Stomach smooth muscle (tissue), 2 donors: Measurements from ENCODE around the gene LRIG3.
"Not testable (repeated sequence)": the region's sequence is repeated elsewhere in the genome, so short reads cannot be mapped to it uniquely, and the experiment has no call there.

ENCODE experiments used
- H3K27ac ChIP-seq: one replicate; pipeline ENCODE4 v1.7.0; 2013; ENCODE audit warnings: mild to moderate bottlenecking, low read length, inconsistent platforms
- H3K27me3 ChIP-seq, 2 donors: one replicate each; pipeline ENCODE4 v1.7.0; 2013; ENCODE audit warnings: low read length in 2 of 2; ENCODE audit not compliant: insufficient read depth in 2 of 2, control insufficient read depth in 1 of 2
- H3K36me3 ChIP-seq, 2 donors: one replicate each; pipeline ENCODE4 v1.7.0; 2013; ENCODE audit warnings: low read length in 2 of 2; ENCODE audit not compliant: control insufficient read depth in 2 of 2, insufficient read depth in 2 of 2
- H3K4me1 ChIP-seq: one replicate; pipeline ENCODE4 v1.7.0; 2013; ENCODE audit warnings: low read length; ENCODE audit not compliant: control insufficient read depth, insufficient read depth
- H3K4me3 ChIP-seq, 2 donors: one replicate each; pipeline ENCODE4 v1.7.0; 2013; ENCODE audit warnings: low read length in 2 of 2
- H3K9ac ChIP-seq, 2 donors: one replicate each; pipeline ENCODE4 v1.7.0; 2013; ENCODE audit warnings: low read length in 2 of 2, mild to moderate bottlenecking in 1 of 2
- H3K9me3 ChIP-seq, 2 donors: one replicate each; pipeline ENCODE4 v1.7.0; 2013; ENCODE audit warnings: low read length in 2 of 2; ENCODE audit not compliant: control insufficient read depth in 2 of 2
- donor health status: healthy.
- donor health status: Pancreatic carcinoma.

LRIG3 gene

DNA sequence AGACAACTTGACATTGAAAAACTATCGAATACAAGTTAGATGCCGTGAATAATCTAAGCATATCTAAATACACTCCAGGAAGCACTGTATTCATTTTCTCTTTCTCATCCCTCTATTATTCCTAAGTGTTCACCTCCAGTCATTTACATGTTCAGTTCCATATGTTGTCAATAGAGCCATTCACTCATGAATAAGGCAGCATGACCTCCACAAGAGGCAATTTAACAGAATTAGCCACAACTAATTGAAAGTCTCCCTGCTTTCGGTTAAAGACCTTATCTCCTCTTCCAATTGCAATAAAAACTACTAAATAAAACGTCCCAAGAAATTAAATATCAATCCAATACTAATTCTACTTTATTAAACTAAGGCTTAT, 1.8 kb downstream of the LRIG3 start:
- no peaks in the 10 kb centered on the region for H3K9me3 ChIP-seq
- H3K36me3 ChIP-seq, result peaks cover 0 to 2% of the 10 kb centered on the region in 2 donors
- peaks cover 9% of the 10 kb centered on the region for H3K4me1 ChIP-seq
- H3K9ac ChIP-seq, result peak overlapping the region; percentile 65 to 78
- H3K27me3 ChIP-seq, result no peaks in the 10 kb centered on the region
- peak overlapping the region; percentile 76 to 95 for H3K4me3 ChIP-seq
- H3K27ac ChIP-seq, result peak overlapping the region; percentile 90

DNA sequence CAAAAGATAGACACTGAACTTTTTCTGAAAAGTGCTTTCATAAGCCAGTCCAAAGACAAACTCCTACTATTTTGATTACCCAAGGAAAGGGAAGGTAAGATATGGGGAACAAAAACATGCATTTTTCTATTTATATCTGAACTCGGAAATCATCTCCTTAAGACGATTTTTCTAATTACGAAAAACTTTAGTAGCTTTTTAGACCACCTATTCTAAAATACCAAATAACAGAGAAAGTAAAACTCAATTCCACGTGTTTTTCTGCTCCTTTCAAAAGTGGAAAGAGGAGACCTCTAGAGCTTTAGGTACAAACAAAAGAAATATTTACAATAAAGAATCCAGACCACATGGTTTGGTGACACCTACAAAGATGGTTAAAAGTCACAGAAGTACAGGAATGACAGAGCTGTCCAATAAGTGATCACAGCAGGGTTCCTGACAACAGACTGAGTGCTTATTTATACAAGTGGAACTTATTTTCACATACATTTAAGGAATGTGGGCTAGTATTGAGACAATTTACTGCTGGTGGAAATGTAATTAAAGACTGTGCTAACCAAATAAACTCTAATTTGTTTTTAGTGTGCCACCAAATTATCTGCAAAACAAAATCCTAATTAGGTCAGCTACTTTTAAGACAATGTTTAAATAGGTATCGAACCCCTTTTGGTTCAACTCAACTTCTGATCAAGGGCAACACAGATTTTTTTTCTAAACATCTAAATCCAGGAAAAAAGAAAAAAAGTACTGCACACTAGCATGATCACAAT, 2.4 kb downstream of the LRIG3 start:
- H3K9me3 ChIP-seq, result no peaks in the 10 kb centered on the region
- H3K27me3 ChIP-seq, result no peaks in the 10 kb centered on the region
- H3K27ac ChIP-seq, result peak overlapping the region; percentile 90
- H3K4me3 ChIP-seq, result peak overlapping the region; percentile 76 to 95
- H3K9ac ChIP-seq, result peak overlapping the region; percentile 65 to 78
- H3K36me3 ChIP-seq, result peaks cover 0 to 3% of the 10 kb centered on the region in 2 donors
- peaks cover 9% of the 10 kb centered on the region for H3K4me1 ChIP-seq

DNA sequence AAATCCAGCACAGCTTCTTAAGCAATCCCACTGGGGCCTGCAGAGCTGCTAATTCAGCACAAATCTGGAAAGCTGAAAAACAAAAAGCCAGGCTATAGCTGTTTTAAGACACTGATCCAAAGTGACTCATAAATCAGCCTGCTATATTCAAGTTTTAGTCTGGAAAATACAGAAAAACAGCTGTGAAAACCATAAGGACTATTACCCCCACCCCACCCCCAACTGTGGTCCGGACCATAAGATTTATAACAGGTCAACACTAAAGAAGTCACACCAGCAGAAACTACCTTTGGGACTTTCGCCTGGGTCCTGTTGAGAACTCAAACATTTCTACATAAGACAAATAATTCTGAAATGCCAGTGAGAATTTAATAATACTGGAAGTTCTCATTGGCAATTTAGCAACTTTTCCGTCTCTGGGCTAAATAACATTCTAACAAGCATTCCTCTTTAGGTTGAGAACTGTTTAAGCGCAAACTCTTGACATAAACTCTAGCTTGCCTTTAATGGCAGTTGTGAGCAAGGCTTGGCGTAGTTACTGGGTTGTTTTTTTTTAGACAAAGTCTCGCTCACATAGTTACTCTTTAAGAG, 3.3 kb downstream of the LRIG3 start:
- Histone ChIP-seq H3K27ac (peak overlapping the region; percentile 90), H3K9me3 (no peaks in the 10 kb centered on the region), H3K9ac (peak overlapping the region; percentile 0 to 78), H3K4me3 (peak overlapping the region; percentile 76 to 95), H3K4me1 (peaks cover 9% of the 10 kb centered on the region), H3K36me3 (peaks cover 0 to 6% of the 10 kb centered on the region in 2 donors), H3K27me3 (no peaks in the 10 kb centered on the region)

DNA sequence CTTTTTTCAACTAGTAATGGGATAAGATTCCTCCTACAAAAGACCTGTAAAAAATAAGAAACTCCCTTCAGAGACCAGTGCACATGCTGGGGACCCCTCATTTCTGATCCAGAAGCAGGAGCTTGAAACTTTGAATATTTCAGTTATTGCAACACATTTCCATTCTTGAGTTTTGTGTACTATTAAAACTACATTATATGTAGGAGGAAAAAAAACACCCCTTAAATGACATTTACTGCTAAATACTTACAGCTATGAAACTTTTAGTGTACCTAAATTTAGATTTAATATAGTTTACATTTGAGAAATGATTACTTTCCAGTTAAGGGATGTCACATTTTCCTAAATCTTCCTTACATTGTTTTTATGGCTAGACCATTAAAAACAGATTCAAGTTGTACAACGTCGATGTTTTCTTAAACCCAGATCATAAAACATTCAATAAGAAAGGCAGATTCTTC, 4.1 kb downstream of the LRIG3 start:
- Histone ChIP-seq H3K4me3 (peak overlapping the region; percentile 59 to 76), H3K9ac (peak overlapping the region in 1 of 2 donors; percentile 2), H3K9me3 (no peaks in the 10 kb centered on the region), H3K4me1 (peaks cover 9% of the 10 kb centered on the region), H3K27ac (peak overlapping the region; percentile 33), H3K27me3 (no peaks in the 10 kb centered on the region), H3K36me3 (peaks cover 0 to 6% of the 10 kb centered on the region in 2 donors)

DNA sequence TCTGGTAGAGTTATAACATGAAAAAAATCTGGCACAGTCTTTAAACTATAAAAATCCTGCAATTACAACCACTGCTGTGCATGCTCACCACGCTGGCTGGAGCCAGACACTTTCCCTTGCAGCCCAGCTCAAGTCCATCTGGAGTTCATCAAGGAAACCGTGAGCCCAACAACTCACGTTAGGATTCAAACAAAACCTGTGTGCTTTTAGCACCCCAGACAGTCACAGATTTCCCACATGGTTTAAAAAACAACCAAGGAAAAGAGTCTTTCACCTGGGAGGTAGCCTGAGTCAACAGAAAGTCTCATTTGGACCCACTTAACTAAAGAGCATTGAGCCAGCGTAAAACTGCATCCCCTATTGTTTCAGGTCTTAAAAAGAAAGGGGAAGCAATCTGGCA, 4.7 kb downstream of the LRIG3 start:
- Histone ChIP-seq H3K9me3 (no peaks in the 10 kb centered on the region), H3K4me3 (peak overlapping the region; percentile 42 to 59), H3K36me3 (peaks cover 0 to 8% of the 10 kb centered on the region in 2 donors), H3K27me3 (no peaks in the 10 kb centered on the region), H3K9ac (no peak overlapping the region), H3K27ac (peak overlapping the region; percentile 33), H3K4me1 (peaks cover 9% of the 10 kb centered on the region)

DNA sequence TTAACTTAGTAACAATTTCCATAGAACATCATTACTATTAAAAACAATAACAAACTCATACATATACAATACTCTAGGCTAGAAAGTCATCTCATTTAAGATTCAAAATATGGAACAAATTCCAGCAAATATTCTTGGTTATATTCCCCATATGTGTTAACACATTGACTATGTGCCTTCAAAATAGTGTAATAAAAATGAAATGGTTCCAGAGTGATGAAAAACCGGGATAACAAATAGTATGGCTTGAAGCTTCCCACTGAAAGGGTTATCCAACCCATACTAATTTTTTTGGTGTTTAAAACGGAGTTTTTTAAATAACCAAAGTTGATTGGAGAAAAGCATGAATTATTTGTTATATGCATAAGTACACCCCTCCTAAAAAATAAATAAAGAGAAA, 5.3 kb downstream of the LRIG3 start:
- H3K27me3 ChIP-seq, result no peaks in the 10 kb centered on the region
- no peaks in the 10 kb centered on the region for H3K9me3 ChIP-seq
- no peak overlapping the region for H3K9ac ChIP-seq
- H3K27ac ChIP-seq, result no peak overlapping the region
- peak overlapping the region in 1 of 2 donors; percentile 59 for H3K4me3 ChIP-seq
- peaks cover 0 to 10% of the 10 kb centered on the region in 2 donors for H3K36me3 ChIP-seq
- peaks cover 9% of the 10 kb centered on the region for H3K4me1 ChIP-seq

DNA sequence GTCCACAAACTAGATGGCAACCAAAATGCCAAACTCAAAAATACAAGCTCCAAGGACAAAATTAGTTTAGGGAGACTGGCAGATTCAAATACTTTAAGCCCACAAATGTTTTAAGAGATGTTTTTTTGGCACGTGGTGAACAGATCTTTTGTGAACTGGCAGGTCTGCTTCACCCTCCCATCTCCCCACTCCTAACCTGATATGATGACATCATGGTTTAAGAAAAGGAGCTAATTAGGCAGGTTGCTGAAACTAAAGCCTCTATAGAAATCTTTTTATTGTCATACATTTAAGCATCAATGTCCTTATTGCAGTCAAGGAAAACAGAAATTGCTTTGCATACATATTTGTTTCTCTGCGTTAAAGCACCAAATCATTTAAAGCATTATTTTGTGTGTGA, 5.8 kb downstream of the LRIG3 start:
- Histone ChIP-seq H3K4me3 (no peak overlapping the region), H3K27me3 (no peaks in the 10 kb centered on the region), H3K27ac (no peak overlapping the region), H3K4me1 (peaks cover 9% of the 10 kb centered on the region), H3K9ac (no peak overlapping the region), H3K36me3 (peaks cover 3 to 13% of the 10 kb centered on the region in 2 donors), H3K9me3 (no peaks in the 10 kb centered on the region)

DNA sequence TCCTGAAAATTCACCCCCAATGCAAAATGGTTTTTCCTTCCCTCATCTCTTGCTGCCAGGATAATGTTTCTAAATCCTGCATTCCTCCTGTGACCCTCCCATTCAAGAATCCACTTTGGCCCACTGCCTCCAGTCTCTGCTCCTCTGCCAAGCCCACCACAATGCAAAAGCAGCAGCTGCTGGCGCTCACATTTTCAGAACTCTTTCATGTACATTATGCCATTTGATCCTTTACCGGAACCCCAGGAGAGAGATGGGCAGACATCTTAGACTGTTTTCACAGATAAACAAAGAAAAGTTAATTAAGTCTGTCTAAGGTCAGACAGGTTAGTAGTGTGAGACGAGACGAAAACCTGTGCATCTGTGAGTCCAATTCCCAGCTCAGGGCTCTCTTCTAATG, 12.9 kb downstream of the LRIG3 start:
- Histone ChIP-seq H3K4me1 (peaks cover 11% of the 10 kb centered on the region), H3K9me3 (no peaks in the 10 kb centered on the region), H3K27me3 (no peaks in the 10 kb centered on the region), H3K36me3 (peaks cover 21 to 25% of the 10 kb centered on the region in 2 donors), H3K9ac (no peak overlapping the region), H3K4me3 (no peak overlapping the region), H3K27ac (no peak overlapping the region)

DNA sequence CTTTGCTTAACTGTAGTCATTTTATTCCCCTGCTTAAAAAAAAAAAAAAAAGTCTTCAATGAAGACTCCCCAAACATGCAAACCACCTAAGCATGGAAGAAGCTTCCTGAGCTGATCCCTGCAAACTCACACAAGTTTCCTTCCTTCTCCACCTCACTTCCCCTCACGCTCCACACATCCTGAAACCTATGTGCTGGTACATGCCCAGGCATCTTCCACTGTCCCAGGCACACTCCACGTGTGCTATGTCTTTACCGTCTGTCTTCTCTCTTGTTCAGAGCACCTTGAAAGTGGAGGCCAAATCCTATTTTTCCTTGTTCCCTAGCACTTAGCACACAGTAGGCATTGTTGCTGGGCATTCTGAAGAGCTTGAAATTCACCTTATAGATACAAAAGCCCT, 13.4 kb downstream of the LRIG3 start:
- Histone ChIP-seq H3K4me1 (peaks cover 11% of the 10 kb centered on the region), H3K4me3 (no peak overlapping the region)

DNA sequence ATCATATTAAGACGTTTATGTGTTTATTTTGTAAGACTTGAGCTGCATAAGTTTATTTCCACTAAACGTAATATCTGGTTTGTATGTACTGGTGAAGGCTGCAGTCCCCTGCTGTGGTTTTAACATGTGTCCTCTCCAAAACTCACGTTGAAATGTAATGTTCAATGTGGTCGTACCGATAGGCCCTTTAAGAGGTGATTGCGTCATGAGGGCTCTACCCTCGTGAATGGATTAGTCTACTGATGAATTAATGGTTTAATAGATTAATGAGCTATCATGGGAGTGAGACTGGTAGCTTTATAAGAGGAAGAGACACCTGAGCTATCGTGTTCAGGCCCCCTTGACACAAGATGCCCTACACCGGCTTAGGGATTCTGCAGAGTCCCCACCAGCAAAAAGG, 14.9 kb downstream of the LRIG3 start:
- Histone ChIP-seq H3K36me3 (peaks cover 21% of the 10 kb centered on the region in 2 donors), H3K27ac (no peak overlapping the region), H3K4me3 (no peak overlapping the region), H3K27me3 (no peaks in the 10 kb centered on the region), H3K9me3 (no peaks in the 10 kb centered on the region), H3K4me1 (peaks cover 11% of the 10 kb centered on the region), H3K9ac (no peak overlapping the region)

More for the DNA sequence above, 13.4 kb downstream of the LRIG3 start:
- Histone ChIP-seq H3K9me3 (no peaks in the 10 kb centered on the region), H3K27ac (no peak overlapping the region), H3K27me3 (no peaks in the 10 kb centered on the region), H3K36me3 (peaks cover 21 to 24% of the 10 kb centered on the region in 2 donors), H3K9ac (no peak overlapping the region)

DNA sequence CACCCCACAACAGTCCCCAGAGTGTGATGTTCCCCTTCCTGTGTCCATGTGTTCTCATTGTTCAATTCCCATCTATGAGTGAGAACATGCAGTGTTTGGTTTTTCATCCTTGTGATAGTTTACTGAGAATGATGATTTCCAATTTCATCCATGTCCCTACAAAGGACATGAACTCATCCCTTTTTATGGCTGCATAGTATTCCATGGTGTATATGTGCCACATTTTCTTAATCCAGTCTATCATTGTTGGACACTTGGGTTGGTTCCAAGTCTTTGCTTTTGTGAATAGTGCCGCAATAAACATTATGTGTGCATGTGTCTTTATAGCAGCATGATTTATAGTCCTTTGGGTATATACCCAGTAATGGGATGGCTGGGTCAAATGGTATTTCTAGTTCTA, 17.6 kb downstream of the LRIG3 start:
- not testable (repeated sequence) for H3K9ac ChIP-seq, H3K27ac ChIP-seq, H3K4me3 ChIP-seq, H3K27me3 ChIP-seq, H3K9me3 ChIP-seq, H3K4me1 ChIP-seq, H3K36me3 ChIP-seq
